ENCODE measurements around the gene SDK1.

DNA sequence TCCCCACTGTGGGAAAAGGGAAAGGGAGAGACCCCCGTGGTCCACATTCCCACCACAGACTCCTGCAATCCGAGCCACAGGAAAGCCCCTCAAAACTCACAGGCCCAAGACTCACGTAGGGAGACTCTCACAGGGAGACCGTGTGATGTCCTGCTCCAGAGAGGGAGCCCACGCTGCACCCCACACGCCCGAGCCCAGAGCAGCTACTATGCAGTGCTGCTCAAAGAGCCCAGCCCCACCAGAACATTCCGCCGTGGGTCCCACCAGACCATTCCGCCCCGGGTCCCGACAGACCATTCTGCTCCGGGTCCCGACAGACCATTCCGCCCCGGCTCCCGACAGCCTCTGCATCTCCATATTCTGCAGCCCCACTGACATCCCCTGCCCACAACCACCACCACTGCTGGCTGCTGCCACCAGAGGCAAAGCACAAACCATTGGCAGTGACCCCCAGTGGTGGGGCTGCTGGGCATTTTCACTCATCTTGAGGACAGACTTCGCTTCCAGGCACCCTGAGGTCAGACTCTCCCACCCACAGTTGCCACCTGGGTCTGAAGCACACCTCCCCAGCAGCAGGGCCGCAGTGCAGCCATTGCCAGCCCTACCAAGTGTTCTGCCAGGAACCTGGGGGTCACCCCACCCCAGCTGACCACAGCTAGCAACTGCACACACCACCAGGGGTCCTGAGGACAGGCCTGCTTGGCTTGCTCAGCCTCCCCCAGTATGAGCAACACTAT lies 755.7 kb downstream of the SDK1 start:
- TF ChIP-seq EZH2 (IDR thresholded peaks at IDR 0.05; ENCODE audit: insufficient read depth, poor library complexity, severe bottlenecking) (no peak), EZH2phosphoT487 (IDR thresholded peaks at IDR 0.05; ENCODE audit: insufficient read depth, low read depth) (no peak)

Data from GM23248 (cell line).